ENCODE data around the gene SLC46A2.

SLC46A2 gene

GRCh38 chr9:112858625-112859147 is 32.0 kb downstream of the SLC46A2 start:
- peak in 6 of 56 donors; percentile 4 to 13 (median 10) for DNase-seq

GRCh38 chr9:112858005-112858404 is 32.7 kb downstream of the SLC46A2 start:
- DNase-seq, result no peak

- no peak for DNase-seq
Measured at GRCh38 chr9:112856843-112857242, 33.8 kb downstream of the SLC46A2 start.

- DNase-seq, result no peak
Measured at GRCh38 chr9:112856200-112856599, 34.5 kb downstream of the SLC46A2 start.

GRCh38 chr9:112854657-112855056 is 36.0 kb downstream of the SLC46A2 start:
- DNase-seq, result no peak

- no peak for DNase-seq
Measured at GRCh38 chr9:112853882-112854585, 36.6 kb downstream of the SLC46A2 start.

GRCh38 chr9:112852741-112853504 is 37.8 kb downstream of the SLC46A2 start:
- peak in 50 of 56 donors; percentile 9 to 82 (median 56) for DNase-seq

GRCh38 chr9:112850840-112851239 is 39.8 kb downstream of the SLC46A2 start:
- DNase-seq, result no peak

GRCh38 chr9:112849363-112849922 is 41.2 kb downstream of the SLC46A2 start:
- DNase-seq, result no peak

GRCh38 chr9:112848316-112849151 is 42.1 kb downstream of the SLC46A2 start:
- DNase-seq, result peak in 1 of 56 donors; percentile 13

GRCh38 chr9:112846528-112847488 is 43.9 kb downstream of the SLC46A2 start:
- peak in 18 of 56 donors; percentile 9 to 54 (median 34) for DNase-seq

GRCh38 chr9:112844771-112845542 is 45.7 kb downstream of the SLC46A2 start:
- peak in 48 of 56 donors; percentile 6 to 85 (median 47) for DNase-seq

GRCh38 chr9:112842555-112842954 is 48.1 kb downstream of the SLC46A2 start:
- no peak for DNase-seq

GRCh38 chr9:112841261-112841660 is 49.4 kb downstream of the SLC46A2 start:
- peak in 6 of 56 donors; percentile 5 to 19 (median 14) for DNase-seq

GRCh38 chr9:112839331-112839730 is 51.3 kb downstream of the SLC46A2 start:
- DNase-seq, result peak in 3 of 56 donors; percentile 11 to 22 (median 12)

GRCh38 chr9:112838342-112838741 is 52.3 kb downstream of the SLC46A2 start:
- no peak for DNase-seq

GRCh38 chr9:112836394-112836793 is 54.3 kb downstream of the SLC46A2 start:
- no peak for DNase-seq

- no peak for DNase-seq
Measured at GRCh38 chr9:112833081-112833480, 57.6 kb downstream of the SLC46A2 start.

- DNase-seq, result no peak
Measured at GRCh38 chr9:112831969-112832368, 58.7 kb downstream of the SLC46A2 start.

All from nucleus accumbens (tissue), 56 donors.